ENCODE results near the gene BEGAIN.

Gene BEGAIN

DNA sequence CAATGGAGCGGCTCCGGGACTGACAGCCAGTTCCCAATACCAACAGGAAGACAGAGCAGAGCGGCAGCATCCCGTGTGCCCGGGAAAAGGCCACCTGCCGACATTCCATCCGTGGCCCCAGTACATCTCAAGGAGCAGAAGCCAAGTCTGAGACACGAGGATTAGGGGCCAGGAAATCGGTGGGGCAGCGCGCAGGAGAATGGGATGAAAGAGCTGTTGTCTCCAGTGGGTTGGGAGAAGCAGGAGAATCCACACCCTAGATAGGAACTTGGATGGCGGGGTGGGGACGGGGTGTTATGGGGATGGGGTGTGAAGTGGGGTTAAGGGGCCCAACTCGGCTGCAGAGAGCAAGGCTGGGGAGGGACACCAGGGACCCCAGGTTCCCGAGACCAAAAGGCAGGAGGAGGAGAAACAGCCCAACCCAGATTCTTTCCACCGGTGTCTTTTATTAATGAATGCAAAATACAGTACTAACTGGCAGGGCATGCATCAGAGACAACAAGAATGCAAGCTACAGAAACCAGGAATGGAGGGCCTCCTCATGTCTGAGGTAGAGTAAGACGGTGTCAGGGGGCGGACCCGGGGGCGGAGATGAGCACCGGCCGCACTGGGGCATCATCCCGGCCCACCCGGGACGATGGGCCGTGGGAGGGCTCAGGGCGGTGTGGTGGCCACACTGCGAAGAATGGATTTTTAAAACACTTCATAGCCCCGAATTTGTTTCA lies 50.3 kb downstream of the BEGAIN start:
- no peak for DNase-seq (ENCODE audit: low read depth)

DNA sequence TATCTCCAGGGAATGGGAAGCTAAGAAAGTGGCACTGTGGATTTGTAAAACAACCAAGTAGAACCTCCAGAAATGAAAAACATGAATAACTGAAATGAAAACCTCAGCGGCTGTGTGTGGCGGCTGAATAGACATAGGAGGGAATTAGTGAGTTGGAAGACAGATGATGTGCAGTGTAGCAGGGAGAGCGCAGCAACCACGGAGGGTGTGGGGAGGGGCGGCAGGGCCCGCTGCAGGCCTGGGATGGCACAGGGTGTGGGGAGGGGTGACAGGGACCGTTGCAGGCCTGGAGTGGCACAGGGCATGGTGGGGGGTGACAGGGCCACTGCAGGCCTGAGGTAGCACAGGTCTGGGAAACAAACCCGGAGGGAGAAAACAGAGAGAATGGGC lies 51.1 kb downstream of the BEGAIN start:
- DNase-seq (ENCODE audit: low read depth) = no peak

- DNase-seq (ENCODE audit: low read depth) = no peak
Observed at GRCh38 chr14:100535287-100536120, 51.7 kb downstream of the BEGAIN start.

DNA sequence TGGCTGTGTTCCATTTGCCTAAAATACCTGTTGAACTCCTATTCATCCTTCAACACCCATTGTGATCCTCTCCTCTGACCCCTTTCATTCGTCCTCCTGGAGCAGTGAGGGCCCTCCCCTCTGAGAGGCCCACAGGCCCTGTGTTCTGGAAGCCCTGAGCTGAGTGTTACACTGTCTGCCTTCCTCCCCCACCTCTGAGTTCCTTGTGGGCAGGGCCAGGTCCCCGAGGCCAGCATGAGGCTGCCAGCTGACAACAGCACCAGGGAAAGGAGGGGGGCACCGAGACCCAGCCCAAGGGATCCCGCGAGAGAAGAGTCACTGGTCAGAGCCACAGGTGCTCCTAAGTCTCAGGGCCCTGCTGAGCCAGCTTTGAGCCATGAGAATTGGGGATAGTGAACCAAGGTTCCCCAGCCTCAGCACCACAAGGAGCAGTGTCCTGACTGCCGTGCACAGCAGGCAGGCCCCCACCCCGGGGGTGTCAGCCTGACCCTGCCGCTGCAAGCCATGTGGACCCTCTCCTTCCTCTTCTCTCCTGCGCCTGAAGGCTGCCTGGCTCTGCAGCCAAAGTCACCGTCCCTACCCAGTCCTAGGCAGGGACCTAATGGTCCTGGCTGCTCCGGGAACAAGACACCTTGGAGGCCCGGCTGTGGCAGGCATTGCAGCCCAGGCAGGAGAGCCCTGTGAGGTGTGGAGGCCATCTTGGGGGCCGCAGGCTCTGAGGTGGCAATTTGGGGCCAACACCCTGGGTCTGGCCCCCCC lies 52.5 kb downstream of the BEGAIN start:
- no peak for DNase-seq (ENCODE audit: low read depth)

DNA sequence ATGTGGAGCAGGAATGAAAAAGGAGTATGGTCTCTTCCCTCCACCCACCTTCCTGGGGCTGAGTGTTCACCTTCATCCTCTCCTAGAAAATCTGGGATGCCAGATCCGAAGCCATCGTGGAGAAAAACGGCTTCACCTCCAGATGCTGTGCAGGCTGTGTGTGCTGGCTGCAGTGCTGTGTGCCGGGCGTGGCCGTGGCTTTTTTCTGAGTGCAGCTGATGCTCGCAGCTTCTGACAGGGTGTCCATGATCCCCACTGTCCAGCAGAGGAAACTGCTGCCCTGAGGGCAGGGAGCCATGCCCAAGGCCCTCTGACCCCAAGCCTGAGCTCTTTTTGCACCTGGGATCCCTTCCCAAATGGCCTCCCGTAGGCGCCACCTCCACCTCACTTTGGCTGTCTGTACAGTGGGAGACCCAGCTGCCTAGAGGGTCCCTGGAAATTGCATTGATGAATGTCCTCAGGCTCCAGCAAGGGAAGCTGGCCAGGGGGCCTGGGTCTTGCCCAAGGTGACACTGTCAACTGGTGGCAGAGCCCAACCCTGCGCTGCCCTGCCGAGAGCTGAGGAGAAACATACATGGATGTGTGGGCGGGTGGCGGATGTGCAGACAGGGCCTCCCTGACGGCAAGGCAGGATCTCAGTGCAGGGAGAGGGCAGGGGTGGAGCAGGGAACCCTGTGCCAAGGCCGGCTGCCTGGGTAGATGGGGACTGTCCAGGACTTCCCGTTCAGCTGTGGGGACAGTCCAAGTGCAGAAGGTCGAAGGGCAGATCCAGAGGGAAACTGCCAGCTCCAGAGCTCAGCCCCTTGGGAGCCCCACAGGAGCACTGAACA lies 53.3 kb downstream of the BEGAIN start:
- no peak for DNase-seq (ENCODE audit: low read depth)

DNA sequence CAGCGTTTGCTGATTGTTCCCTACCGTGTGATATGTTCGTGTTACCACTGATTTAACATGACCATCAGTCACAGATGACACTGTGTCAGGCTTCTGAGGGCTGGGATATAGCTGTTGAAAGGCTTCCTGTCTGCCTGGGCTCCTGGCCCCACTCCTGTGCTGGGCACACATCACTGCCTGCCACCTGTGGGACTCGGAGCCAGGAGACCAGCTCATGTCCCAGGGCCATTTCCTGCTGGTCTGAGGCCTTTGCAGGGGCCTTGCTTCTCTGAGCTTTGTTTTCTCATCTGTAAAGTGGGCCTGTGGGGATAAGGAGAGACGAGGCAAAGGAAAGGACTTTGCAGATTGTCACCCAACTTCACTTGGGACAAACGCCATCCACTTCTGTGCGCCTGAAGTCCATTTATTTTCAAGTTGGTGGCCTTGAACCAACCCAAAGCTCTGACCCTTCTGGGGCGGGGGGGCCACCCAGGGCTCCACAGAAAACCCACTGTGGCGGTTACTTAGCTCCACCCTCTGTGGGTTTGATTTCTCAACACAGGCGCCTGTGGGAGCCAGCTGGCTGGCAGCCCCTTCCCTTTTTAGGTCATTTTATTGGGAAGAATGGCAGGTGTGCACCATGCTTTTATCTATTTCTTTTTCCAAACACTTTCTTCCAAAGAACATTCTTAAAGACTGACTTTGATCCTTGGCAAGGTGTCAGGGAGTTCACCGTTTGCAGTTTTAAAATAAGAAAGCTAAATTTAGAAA lies 54.1 kb downstream of the BEGAIN start:
- no peak for DNase-seq (ENCODE audit: low read depth)

- DNase-seq (ENCODE audit: low read depth) = no peak
Observed at GRCh38 chr14:100532154-100532861, 54.9 kb downstream of the BEGAIN start.

DNA sequence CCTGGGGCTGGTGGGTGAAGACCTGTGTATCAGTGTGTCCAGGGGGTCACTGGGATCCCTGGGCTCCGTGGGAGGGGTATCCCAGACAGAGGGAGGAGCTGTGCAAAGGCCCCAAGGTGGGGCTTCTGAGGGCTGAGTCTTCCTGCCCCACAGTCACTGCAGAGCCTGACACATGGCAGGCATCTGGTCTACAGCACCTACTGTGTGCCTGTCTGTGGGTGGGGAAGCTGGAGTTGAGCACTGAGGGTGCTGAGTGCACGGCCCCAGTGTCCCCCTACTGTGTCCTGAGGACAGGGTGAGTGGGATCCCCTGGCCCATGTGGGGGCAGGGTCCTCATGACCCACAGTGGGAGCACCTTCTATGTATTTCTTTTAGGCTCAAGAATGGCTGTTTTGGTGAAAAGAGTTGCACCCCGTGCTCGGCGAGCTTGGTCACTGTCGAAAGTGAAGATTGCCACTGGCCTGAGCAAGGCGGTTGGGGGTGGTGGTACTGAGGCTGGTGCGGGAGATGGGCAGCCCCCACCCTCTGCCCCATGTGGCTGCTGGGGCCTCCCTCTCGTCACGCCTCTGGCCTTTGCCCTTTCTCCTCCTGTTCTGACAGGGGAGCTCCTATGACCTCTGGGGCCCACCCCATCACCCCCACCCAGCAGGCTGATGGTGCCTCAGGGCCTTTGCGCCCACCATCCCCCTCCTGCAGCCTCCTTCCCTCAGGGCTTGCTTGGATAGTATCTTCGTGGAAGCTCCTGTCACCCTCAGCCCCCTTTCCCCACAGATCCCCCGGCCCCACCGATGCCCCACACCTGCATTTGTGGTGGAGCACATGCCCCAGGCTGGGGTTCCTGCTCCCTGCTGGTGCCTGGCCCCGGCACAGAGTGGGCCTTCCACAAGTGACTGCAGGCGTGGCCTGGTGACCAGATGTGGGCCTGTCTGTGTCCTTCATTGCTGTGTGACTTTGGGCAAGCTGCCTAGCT lies 55.8 kb downstream of the BEGAIN start:
- no peak for DNase-seq (ENCODE audit: low read depth)

GRCh38 chr14:100530270-100531072 lies 56.7 kb downstream of the BEGAIN start:
- DNase-seq (ENCODE audit: low read depth) = no peak

DNA sequence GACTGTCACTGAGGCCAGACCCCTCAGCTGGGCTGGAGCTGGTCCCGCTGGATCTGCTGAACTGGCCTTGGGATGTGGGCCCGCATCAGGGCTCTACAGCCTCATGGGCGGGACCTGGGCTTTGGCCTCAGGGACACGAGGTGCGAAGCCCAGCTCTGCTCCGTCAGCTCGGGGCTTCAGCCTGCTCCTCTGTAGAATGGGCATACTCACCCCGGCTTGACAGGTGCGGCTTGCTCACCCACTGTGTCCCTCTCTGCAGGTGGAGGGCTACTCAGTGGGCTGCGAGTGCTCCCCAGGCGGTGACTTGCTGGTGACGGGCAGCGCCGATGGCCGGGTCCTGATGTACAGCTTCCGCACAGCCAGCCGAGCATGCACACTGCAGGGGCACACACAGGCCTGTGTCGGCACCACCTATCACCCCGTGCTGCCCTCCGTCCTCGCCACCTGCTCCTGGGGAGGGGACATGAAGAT lies 57.6 kb downstream of the BEGAIN start:
- no peak for DNase-seq (ENCODE audit: low read depth)

DNA sequence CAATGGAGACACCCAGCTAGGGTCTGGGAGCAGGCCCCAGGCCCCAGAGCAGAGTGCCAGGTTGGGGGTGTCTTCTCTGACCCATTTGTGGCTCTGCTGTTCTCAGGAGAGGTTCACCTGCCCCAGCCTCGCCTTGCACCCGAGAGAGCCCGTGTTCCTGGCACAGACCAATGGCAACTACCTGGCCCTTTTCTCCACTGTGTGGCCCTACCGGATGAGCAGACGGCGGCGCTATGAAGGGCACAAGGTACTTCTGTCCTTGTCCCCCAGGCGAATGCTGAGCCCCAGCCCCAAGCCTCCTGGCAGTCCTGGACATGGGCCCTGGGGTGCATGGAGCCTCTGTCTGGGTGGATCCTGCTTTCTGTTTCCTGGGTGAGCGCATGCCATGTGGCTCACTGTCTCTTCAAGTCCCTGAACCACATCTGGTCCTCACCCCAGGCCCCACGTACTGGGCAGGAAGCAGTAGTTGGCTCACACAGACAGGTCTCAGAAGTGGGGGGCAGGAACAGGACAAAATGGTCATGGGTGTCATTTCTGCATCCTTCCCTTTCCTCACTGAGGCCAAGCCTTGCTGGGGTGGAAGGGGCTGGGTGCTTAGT lies 58.2 kb downstream of the BEGAIN start:
- no peak for DNase-seq (ENCODE audit: low read depth)

- no peak for DNase-seq (ENCODE audit: low read depth)
Observed at GRCh38 chr14:100526632-100527031, 60.6 kb downstream of the BEGAIN start.

GRCh38 chr14:100526057-100526456 lies 61.2 kb downstream of the BEGAIN start:
- DNase-seq (ENCODE audit: low read depth) = no peak

GRCh38 chr14:100525615-100526014 lies 61.6 kb downstream of the BEGAIN start:
- DNase-seq (ENCODE audit: low read depth) = no peak

DNA sequence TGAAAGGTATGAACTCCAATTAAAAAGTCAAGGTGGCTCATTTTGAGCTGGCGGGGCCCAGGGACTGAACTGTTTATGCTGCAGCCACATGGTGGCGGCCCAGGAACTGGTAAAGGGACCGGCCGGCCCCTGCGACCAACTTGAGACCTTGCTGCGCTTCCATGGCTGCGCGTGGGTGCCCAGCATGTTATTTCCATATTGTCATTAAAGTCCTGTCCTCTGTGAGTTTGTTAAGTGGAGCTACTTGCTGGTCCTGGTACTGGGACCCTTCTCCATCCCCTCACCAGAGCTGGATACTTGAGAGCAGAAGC lies 62.3 kb downstream of the BEGAIN start:
- no peak for DNase-seq (ENCODE audit: low read depth)

DNA sequence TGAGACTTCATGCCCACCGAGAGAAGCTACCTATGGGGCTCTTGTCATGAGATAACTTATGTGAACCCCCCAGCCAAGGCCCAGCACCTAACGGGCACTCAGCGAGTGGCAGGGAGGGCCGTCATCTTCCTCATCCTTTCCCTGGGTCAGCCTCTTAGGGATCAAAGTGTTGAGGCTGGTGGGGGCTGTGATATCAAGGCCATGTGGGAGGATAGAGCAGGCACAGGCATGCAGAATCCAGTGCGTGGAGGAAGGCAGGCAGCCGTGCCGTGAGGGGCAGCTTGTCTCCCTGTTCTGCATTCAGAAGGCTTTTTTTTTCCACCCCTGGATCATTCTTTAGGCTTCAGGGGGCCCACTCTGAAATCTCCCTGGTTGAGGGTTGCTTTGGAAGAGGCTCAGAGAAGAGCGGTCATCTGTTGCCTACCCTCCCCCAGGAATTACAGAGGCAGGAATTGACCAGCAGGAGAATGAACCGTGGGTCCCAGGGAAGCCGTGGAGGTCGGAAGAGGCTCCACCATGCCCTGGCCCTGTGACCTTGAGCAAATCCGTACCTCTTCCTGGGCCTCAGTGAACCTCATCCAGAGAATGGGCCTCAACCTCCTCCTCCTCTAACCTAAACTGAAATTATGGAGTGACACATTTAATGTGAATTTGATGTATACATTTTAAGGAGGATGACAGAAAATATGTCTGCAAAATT lies 62.8 kb downstream of the BEGAIN start:
- DNase-seq (ENCODE audit: low read depth) = no peak

GRCh38 chr14:100523843-100524169 lies 63.4 kb downstream of the BEGAIN start:
- no peak for DNase-seq (ENCODE audit: low read depth)
